Activated CD8-positive, alpha-beta T cell treated with anti-CD3 and anti-CD28 coated beads for 36 hours (primary cell): ENCODE measurements around the gene SCYL1. TPM values are rescaled to one million over a fixed set of nuclear protein-coding genes. Genes with fewer than 3 reads are reported as not detected.

Experiments used
- ATAC-seq: fragments of 200-7000 bp; cut with Tn5 transposase; one replicate; pipeline ENCODE4 v1.10.0; 2021; ENCODE audit warnings: mild to moderate bottlenecking, moderate library complexity
- CTCF ChIA-PET: fragments of 350-600 bp; sonication (Branson Sonifier 250); formaldehyde crosslinking; loops from one replicate; lab custom pipeline; 2021; ENCODE audit warnings: antibody characterized with exemption; lab: Charles Lee
- POLR2A ChIA-PET: fragments of 350-600 bp; sonication (Branson Sonifier 250); formaldehyde crosslinking; loops from one replicate; lab custom pipeline; 2021; ENCODE audit warnings: antibody characterized with exemption; lab: Charles Lee
- DNase-seq: peaks from one replicate; pipeline ENCODE4 v3.0.0-alpha.2; 2020
- H3K27ac Mint-ChIP-seq: one replicate; pipeline ENCODE4 v1.8.0; 2021; ENCODE audit warnings: mild to moderate bottlenecking, mixed read lengths
- H3K27me3 Mint-ChIP-seq: one replicate; pipeline ENCODE4 v1.8.0; 2021; ENCODE audit warnings: mixed read lengths
- H3K36me3 Mint-ChIP-seq: one replicate; pipeline ENCODE4 v1.8.0; 2021; ENCODE audit warnings: low read depth, mixed read lengths
- H3K4me1 Mint-ChIP-seq: one replicate; pipeline ENCODE4 v1.8.0; 2021; ENCODE audit warnings: low read depth, mixed read lengths
- H3K4me3 Mint-ChIP-seq: one replicate; pipeline ENCODE4 v1.8.0; 2021; ENCODE audit warnings: mild to moderate bottlenecking, moderate library complexity, mixed read lengths
- H3K9me3 Mint-ChIP-seq: one replicate; pipeline ENCODE4 v1.8.0; 2021; ENCODE audit warnings: mixed read lengths
- CTCF ChIP-seq: fragments of 200-600 bp; IDR thresholded peaks from one replicate; pipeline ENCODE4 v1.8.0; 2022; ENCODE audit warnings: antibody characterized with exemption, mild to moderate bottlenecking
- intact Hi-C: fragments of 100-400 bp; cut with micrococcal nuclease; formaldehyde crosslinking; loops from one replicate; pipeline ENCODE4 v1.10.0; 2022
- total RNA-seq, 2 experiments: library from RNA; stranded (reverse); gene quantifications; one replicate each; pipeline ENCODE4 v1.2.3, GENCODE V29; 2021

Gene SCYL1
- total RNA-seq, 2 experiments from 2014 or later: 71.5 to 76.8 TPM

GRCh38 chr11:65492637-65493366 is 32.1 kb upstream of the SCYL1 start:
- peak overlapping the region; percentile 34 for H3K4me3 Mint-ChIP-seq
- DNase-seq (peak; percentile 52), ATAC-seq (peak; percentile 2)
- peaks cover 61% of the 10 kb centered on the region for H3K4me1 Mint-ChIP-seq
- intact Hi-C loops: no loop called here
- TF ChIP-seq CTCF: no peak
- ChIA-PET CTCF (interaction anchor here (0.7 to 1.3 kb wide), 4 partner anchors 26 to 76 kb away, joined by 3 to 7 read pairs (median 4); no protein-coding TSS in a partner anchor), POLR2A (interaction anchor here (0.9 to 36.2 kb wide), 4 partner anchors 10 to 72 kb away, joined by 4 to 4842 read pairs (median 218); partner anchors contain the start of genes MALAT1 and NEAT1)
- H3K27me3 Mint-ChIP-seq: no peaks in the 10 kb centered on the region
- peaks cover 1% of the 10 kb centered on the region for H3K36me3 Mint-ChIP-seq
- H3K27ac Mint-ChIP-seq: peak overlapping the region; percentile 91
- no peaks in the 10 kb centered on the region for H3K9me3 Mint-ChIP-seq

GRCh38 chr11:65493367-65494176 is 31.3 kb upstream of the SCYL1 start:
- no peak for ATAC-seq
- TF ChIP-seq CTCF: no peak
- no peak for DNase-seq
- ChIA-PET POLR2A (interaction anchor here (9.6 to 36.2 kb wide), 3 partner anchors 9 to 73 kb away, joined by 94 to 4842 read pairs (median 343); partner anchors contain the start of genes MALAT1 and NEAT1), CTCF (interaction anchor here (0.7 to 1.5 kb wide), 5 partner anchors 13 to 164 kb away, joined by 3 to 7 read pairs (median 3); no protein-coding TSS in a partner anchor)
- Mint-ChIP-seq H3K4me1 (peaks cover 53% of the 10 kb centered on the region), H3K9me3 (no peaks in the 10 kb centered on the region), H3K4me3 (peak overlapping the region; percentile 34), H3K36me3 (peaks cover 3% of the 10 kb centered on the region), H3K27ac (peak overlapping the region; percentile 91), H3K27me3 (no peaks in the 10 kb centered on the region)
- intact Hi-C loops: no loop called here

- ChIA-PET POLR2A (interaction anchor here (0.8 to 36.2 kb wide), 22 partner anchors 7 to 456 kb away, joined by 3 to 4842 read pairs (median 22); partner anchors contain the start of genes EHBP1L1, FAM89B, FRMD8 and MAP3K11), CTCF (interaction anchor here (1.0 to 16.5 kb wide), 11 partner anchors 9 to 384 kb away, joined by 3 to 448 read pairs (median 4); partner anchors contain the start of gene NEAT1)
- peaks cover 37% of the 10 kb centered on the region for H3K4me1 Mint-ChIP-seq
- DNase-seq (no peak), ATAC-seq (peak; percentile 7)
- H3K27ac Mint-ChIP-seq: no peak overlapping the region
- H3K36me3 Mint-ChIP-seq: peaks cover 3% of the 10 kb centered on the region
- H3K4me3 Mint-ChIP-seq: no peak overlapping the region
- no peaks in the 10 kb centered on the region for H3K27me3 Mint-ChIP-seq
- no peak for TF ChIP-seq CTCF
- no peaks in the 10 kb centered on the region for H3K9me3 Mint-ChIP-seq
- intact Hi-C loops: no loop called here
These were observed 28.4 kb upstream of the SCYL1 start for GRCh38 chr11:65496304-65497140.

- CTCF ChIA-PET: interaction anchor here (0.7 to 16.5 kb wide), 12 partner anchors 10 to 385 kb away, joined by 3 to 448 read pairs (median 4); partner anchors contain the start of gene NEAT1
- intact Hi-C loops: no loop called here
- H3K4me1 Mint-ChIP-seq: peaks cover 33% of the 10 kb centered on the region
- ATAC-seq: peak; percentile 77
- H3K27ac Mint-ChIP-seq: no peak overlapping the region
- H3K36me3 Mint-ChIP-seq: peaks cover 3% of the 10 kb centered on the region
- peak; percentile 99 for DNase-seq
- no peak for TF ChIP-seq CTCF
- H3K27me3 Mint-ChIP-seq: no peaks in the 10 kb centered on the region
- no peaks in the 10 kb centered on the region for H3K9me3 Mint-ChIP-seq
- H3K4me3 Mint-ChIP-seq: no peak overlapping the region
- POLR2A ChIA-PET: interaction anchor here (0.8 to 36.2 kb wide), 34 partner anchors 8 to 619 kb away, joined by 3 to 4842 read pairs (median 16); partner anchors contain the start of genes EHBP1L1, EHD1, FAM89B and FRMD8
These were observed 27.5 kb upstream of the SCYL1 start for GRCh38 chr11:65497141-65498041.
